ENCODE measurements around the gene PTPMT1. TPM values are rescaled to one million over a fixed set of nuclear protein-coding genes. Genes with fewer than 3 reads are reported as not detected.

Gene PTPMT1
- total RNA-seq, 1 donor from 2014 or later: 20.9 TPM

- no peak for DNase-seq
- intact Hi-C loops (cut with DNase I): no loop called here
- no peak for ATAC-seq (ENCODE audit: poor library complexity)
Measured at GRCh38 chr11:47593934-47594855, 28.8 kb downstream of the PTPMT1 start, which contains the start of gene C1QTNF4. Gene C1QTNF4, minus strand, starts transcription at chr11:47594411. Its CDS starts 3,601 bp downstream, at chr11:47590810.

GRCh38 chr11:47595029-47595428, 29.6 kb downstream of the PTPMT1 start:
- DNase-seq: peak; percentile 61
- intact Hi-C loops (cut with DNase I): no loop called here

DNA sequence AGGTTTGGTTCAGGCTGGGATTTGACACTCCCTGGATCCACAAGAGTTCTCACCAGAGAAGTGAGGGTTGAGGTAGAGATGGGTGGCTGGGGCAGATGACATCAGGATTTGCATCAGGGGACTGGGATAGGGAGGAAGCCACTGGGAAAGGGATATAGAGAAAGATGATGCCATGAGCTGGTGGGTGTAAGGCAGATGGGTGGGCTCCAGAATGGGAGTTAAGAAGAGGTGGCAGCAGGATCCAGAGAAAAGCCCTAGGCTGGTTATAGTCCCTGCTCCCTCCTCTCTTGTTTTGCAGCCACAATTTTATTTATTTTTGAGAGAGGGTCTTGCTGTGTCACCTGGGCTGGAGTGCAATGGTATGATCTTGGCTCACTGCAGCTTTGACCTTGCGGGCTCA, 30.6 kb downstream of the PTPMT1 start:
- intact Hi-C loops (cut with DNase I): no loop called here

More at GRCh38 chr11:47595029-47595428, 29.6 kb downstream of the PTPMT1 start:
- peak; percentile 94 for ATAC-seq (ENCODE audit: poor library complexity)

DNA sequence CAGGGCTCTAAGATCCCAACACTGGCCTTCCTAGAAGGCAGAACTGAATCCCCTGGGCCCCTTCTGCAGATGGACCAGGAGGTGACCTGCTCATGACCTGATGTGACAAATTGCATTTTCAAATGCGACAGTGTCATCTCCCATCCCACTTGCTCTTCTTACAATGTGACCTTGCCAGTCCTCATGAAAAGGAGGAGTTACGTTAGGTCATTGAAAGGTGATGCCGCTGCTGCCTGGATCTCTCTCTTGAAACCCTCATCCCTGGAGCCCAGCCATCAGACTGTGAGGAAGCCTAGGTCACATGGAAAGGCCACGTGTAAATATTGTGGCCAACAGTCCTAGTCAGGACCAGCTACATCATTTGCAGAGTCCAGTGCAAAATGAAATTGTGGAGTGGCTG, 34.5 kb downstream of the PTPMT1 start:
- intact Hi-C loops (cut with DNase I): loop anchor here (10.0 kb wide), 1 partner anchor 95 kb away; no protein-coding TSS in a partner anchor
- ATAC-seq (ENCODE audit: poor library complexity) (no peak), DNase-seq (no peak)

More for the DNA sequence above, 30.6 kb downstream of the PTPMT1 start:
- ATAC-seq (ENCODE audit: poor library complexity) (no peak), DNase-seq (no peak)

DNA sequence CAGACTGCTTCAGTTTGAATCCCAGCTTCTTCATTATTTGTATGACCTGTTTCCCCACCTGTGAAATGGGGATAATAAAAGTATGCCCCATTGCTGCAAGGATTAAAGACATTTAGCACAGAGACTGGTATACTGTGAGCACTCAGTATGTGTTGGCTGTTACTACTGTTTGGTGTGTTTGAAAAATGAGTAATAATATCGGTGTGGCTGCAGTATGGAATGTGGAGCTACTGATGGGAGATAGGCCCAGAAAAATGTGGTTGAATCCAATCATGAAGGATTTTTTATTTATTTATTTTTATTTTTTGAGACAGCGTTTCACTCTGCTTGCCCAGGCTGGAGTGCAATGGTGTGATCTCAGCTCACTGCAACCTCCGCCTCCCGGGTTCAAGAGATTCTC, 37.9 kb downstream of the PTPMT1 start:
- intact Hi-C loops (cut with DNase I): loop anchor here (10.0 kb wide), 1 partner anchor 98 kb away; no protein-coding TSS in a partner anchor
- DNase-seq (no peak), ATAC-seq (ENCODE audit: poor library complexity) (no peak)

DNA sequence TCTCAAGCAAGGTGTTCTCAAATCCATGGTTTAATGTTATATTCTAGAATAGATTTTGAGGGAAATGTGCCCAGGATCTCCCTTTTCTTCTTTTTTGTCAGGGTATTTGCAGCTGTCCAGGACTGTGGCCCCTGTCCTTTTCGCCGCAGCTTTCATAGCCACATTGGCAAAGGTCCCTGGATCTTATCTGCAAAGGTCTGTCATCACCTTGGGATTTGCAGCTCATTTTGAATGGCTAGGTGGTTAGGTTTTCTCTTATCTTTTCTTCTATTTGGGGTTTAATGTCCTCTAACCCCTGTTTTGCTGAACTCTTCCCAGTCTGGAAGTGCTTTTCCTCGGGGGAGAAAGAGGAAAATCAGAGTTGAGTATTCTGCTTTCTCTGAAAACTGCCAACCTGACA, 40.5 kb downstream of the PTPMT1 start:
- DNase-seq: no peak
- intact Hi-C loops (cut with DNase I): loop anchor here (10.0 kb wide), 1 partner anchor 101 kb away; no protein-coding TSS in a partner anchor
- peak; percentile 53 for ATAC-seq (ENCODE audit: poor library complexity)

GRCh38 chr11:47606731-47607130, 41.3 kb downstream of the PTPMT1 start:
- DNase-seq: no peak
- intact Hi-C loops (cut with DNase I): loop anchor here (10.0 kb wide), 1 partner anchor 102 kb away; no protein-coding TSS in a partner anchor
- peak; percentile 81 for ATAC-seq (ENCODE audit: poor library complexity)

DNA sequence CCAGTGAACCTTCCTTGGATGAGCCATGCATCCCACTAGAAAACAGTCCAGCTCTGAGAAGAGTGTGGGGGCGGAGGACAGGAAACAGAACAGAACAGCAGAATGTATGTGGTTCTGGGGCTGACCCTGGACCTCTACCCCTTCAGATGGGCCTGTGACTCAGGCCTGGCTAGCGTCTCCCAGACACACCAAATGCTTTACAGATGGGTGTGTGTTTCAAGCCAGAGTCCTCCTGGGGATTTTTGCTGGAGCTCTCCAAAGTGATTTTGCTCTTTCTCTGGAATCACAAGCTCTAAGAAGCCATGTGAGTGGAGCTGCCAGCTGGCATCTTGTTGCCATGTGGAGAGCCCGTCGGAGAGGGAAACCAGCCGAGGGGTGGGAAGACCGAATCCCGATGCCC, 42.0 kb downstream of the PTPMT1 start:
- intact Hi-C loops (cut with DNase I): loop anchor here (10.0 kb wide), 1 partner anchor 103 kb away; no protein-coding TSS in a partner anchor
- ATAC-seq (ENCODE audit: poor library complexity): peak; percentile 56
- peak; percentile 70 for DNase-seq

- ATAC-seq (ENCODE audit: poor library complexity) (no peak), DNase-seq (no peak)
- intact Hi-C loops (cut with DNase I): loop anchor here (10.0 kb wide), 1 partner anchor 105 kb away; no protein-coding TSS in a partner anchor
Measured at GRCh38 chr11:47609675-47610074, 44.3 kb downstream of the PTPMT1 start.

GRCh38 chr11:47611348-47611794, 46.0 kb downstream of the PTPMT1 start:
- intact Hi-C loops (cut with DNase I): no loop called here

DNA sequence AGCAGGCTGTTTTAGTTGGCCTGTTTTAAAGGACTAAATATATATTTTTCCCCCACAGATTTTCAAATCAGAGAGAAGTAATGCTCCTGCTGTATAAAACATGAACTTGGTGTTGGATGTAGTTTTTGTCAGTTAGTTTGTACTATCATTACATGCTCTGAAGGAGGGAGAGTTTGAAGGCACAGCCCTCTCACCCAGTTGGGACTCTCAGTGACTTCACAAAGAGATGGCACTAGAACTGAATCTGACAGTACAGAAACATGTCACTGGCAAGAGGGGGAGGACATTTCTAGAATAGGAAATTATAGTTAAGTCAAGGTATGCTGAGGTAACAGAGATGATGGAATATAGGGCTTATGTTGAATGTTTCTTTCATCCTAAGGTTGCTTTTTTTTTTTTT, 49.9 kb downstream of the PTPMT1 start:
- no peak for ATAC-seq (ENCODE audit: poor library complexity)

More at GRCh38 chr11:47611348-47611794, 46.0 kb downstream of the PTPMT1 start:
- DNase-seq: no peak
- peak; percentile 55 for ATAC-seq (ENCODE audit: poor library complexity)

DNA sequence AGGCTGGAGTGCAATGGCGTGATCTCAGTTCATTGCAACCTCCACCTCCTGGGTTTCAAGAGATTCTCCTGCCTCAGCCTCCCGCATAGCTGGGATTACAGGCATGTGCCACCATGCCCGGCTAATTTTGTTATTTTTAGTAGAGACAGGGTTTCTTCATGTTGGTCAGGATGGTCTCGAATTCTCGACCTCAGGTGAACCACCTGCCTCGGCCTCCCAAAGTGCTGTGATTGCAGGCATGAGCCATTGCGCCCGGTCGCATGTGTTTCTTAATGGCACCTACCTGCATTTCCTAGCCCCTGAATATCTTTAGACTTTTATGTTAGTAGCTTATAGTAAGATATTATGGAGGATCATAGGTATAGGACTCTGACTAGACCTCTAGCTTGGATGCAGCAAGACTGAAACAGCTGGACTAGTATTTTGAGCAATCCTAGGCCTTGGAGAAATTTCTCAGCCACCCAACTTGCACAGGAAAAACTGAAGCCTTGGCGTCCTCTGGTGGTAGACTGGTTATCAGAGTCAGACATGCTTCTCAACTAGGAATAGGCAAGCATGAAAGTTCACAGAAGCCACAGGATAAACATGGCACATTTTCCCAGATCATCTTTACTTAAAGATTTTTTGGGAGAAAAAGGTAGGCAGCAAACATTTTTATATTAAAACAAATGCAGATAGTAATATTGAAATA, 51.5 kb downstream of the PTPMT1 start:
- ATAC-seq (ENCODE audit: poor library complexity): peak; percentile 79
- no peak for DNase-seq
- intact Hi-C loops (cut with DNase I): no loop called here

More for the DNA sequence above, 49.9 kb downstream of the PTPMT1 start:
- intact Hi-C loops (cut with DNase I): no loop called here
- DNase-seq: no peak

DNA sequence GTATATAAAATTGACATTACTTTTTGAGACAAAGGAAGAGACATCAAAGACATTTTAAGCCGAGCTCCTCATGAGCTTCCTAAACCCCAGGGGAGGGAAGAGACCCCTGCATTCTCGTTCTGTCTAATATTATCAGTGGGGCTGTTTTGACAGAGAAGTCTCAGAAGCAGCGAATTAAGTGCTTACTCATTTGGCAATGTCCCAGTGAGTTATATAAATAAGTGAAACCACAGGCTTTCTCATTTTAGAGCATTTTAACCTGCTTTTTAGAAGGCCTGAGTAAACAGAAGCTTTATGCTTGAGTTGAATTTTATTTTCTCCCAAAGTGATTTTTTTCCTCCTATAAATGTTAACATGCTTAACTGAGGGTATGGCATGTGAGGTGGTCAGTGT, 52.0 kb downstream of the PTPMT1 start:
- intact Hi-C loops (cut with DNase I): no loop called here
- ATAC-seq (ENCODE audit: poor library complexity) (no peak), DNase-seq (no peak)

DNA sequence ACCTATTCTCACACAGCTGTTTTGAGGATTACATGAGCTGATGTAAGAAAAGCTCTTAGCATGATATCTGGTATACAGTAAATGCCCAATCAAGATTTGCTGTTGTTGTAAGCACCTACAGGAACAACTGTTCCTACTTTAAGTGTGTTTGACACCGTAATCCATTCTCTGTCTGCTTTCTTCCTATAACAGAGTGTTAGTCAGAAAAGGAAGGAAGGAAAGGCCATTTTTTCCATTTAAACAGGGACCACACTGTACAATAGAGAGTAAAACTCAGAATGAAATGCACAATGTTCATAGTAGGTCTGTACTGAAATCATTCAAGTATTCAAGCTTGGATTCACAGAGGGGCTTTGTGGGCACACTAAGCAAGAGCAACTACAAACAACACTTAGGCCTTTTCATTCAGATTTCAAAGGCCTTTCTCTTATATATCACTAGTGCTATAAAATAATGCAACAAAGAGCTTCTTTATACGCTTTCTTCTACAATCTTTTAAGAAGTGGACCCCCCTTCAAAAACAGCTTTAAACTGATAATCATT, 55.5 kb downstream of the PTPMT1 start:
- ATAC-seq (ENCODE audit: poor library complexity): no peak
- intact Hi-C loops (cut with DNase I): no loop called here
- DNase-seq: no peak

Other genes with a start within 250 kb of the PTPMT1 start
- gene MYBPC3, start 212.9 kb upstream of the PTPMT1 start, total RNA-seq: 2,568 TPM
- gene SPI1, start 187.1 kb upstream of the PTPMT1 start, total RNA-seq: 11.1 TPM
- gene SLC39A13, start 157.0 kb upstream of the PTPMT1 start, total RNA-seq: 34.5 TPM
- gene PSMC3, start 139.2 kb upstream of the PTPMT1 start, total RNA-seq: 166 TPM
- 6.7 TPM for gene RAPSN, start 116.5 kb upstream of the PTPMT1 start, total RNA-seq
- gene CELF1, start 12.5 kb upstream of the PTPMT1 start, total RNA-seq: 97.4 TPM
- gene KBTBD4, start 13.4 kb downstream of the PTPMT1 start, total RNA-seq: 12.9 TPM
- 350 TPM for gene NDUFS3, start 13.5 kb downstream of the PTPMT1 start, total RNA-seq
- gene FAM180B, start 21.1 kb downstream of the PTPMT1 start, total RNA-seq: not detected
- gene C1QTNF4, start 28.8 kb downstream of the PTPMT1 start, total RNA-seq: 0.48 TPM
- 111 TPM for gene MTCH2, start 77.0 kb downstream of the PTPMT1 start, total RNA-seq
- gene AGBL2, start 149.8 kb downstream of the PTPMT1 start, total RNA-seq: 0.35 TPM
- 41.0 TPM for gene FNBP4, start 201.7 kb downstream of the PTPMT1 start, total RNA-seq

Data from Right ventricle myocardium superior (tissue), 1 donor.